HFF-Myc (cell line): Measurements from ENCODE around the gene PGP.

Experiments used
- DNase-seq: peaks from one replicate; pipeline ENCODE4 v3.0.0-alpha.2; 2011; ENCODE audit warnings: low read depth; ENCODE audit errors: extremely low read depth
- H3K4me3 ChIP-seq: replicated peaks from 2 replicates; pipeline ENCODE4 v1.5.1; 2011; ENCODE audit warnings: low read depth, mild to moderate bottlenecking, control low read depth, low read length
- TF ChIP-seq, protein P1 (sequence below): IDR thresholded peaks from 2 replicates; pipeline ENCODE4 v1.5.1; 2012; ENCODE audit warnings: mild to moderate bottlenecking, low read depth, low read length, control low read depth; ENCODE audit errors: missing control alignments

PGP gene

DNA sequence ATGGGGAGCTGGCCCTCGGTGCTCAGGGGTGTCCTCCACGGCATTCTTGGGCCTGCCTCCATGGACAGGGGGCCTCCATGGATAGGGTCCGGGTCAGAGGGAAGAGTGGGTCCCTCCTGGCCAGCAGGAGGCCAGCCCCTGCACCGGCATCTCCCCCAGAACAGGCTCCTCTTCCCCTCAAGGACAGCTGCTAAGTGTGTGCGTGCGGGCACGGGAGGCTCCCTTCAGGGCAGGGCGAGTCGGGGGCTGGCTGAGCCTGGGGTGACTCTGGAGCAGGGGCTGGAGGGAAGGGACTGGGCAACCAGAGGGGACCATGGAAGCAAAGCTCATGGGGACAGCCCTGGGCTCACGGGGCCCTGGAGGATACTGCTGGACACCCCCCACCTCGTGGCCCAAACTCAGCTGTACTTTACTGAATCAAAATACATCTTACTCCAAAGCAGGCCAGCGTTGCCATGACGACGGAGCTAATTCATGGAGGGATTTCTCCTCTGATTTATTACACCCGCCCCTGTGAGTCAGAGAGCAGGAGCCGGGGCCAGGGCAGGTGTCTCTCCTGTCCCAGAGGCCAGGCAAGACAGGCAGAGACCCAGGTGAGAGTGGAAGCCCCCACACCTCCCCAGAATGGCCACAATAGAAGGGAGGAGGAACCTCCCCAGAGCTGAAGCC is 20.3 kb downstream of the PGP start:
- TF ChIP-seq, protein P1, sequence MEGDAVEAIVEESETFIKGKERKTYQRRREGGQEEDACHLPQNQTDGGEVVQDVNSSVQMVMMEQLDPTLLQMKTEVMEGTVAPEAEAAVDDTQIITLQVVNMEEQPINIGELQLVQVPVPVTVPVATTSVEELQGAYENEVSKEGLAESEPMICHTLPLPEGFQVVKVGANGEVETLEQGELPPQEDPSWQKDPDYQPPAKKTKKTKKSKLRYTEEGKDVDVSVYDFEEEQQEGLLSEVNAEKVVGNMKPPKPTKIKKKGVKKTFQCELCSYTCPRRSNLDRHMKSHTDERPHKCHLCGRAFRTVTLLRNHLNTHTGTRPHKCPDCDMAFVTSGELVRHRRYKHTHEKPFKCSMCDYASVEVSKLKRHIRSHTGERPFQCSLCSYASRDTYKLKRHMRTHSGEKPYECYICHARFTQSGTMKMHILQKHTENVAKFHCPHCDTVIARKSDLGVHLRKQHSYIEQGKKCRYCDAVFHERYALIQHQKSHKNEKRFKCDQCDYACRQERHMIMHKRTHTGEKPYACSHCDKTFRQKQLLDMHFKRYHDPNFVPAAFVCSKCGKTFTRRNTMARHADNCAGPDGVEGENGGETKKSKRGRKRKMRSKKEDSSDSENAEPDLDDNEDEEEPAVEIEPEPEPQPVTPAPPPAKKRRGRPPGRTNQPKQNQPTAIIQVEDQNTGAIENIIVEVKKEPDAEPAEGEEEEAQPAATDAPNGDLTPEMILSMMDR, result no peak
- H3K4me3 ChIP-seq, result no peak overlapping the region
- DNase-seq, result peak; percentile 29

DNA sequence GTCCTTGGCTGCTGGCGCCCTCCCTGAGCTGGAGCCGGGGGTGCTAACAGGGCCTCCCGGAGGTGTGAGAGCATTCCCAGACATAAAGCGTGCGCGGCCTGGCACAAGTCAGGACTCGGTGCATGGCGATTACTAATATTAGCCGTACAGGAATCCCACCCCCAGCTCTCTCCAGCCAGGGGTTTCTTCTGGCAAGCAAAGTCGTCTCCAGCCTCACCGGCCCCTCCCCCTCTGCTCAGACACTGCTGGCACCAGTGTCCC is 23.3 kb downstream of the PGP start:
- TF ChIP-seq, protein P1, result no peak
- no peak overlapping the region for H3K4me3 ChIP-seq
- no peak for DNase-seq

DNA sequence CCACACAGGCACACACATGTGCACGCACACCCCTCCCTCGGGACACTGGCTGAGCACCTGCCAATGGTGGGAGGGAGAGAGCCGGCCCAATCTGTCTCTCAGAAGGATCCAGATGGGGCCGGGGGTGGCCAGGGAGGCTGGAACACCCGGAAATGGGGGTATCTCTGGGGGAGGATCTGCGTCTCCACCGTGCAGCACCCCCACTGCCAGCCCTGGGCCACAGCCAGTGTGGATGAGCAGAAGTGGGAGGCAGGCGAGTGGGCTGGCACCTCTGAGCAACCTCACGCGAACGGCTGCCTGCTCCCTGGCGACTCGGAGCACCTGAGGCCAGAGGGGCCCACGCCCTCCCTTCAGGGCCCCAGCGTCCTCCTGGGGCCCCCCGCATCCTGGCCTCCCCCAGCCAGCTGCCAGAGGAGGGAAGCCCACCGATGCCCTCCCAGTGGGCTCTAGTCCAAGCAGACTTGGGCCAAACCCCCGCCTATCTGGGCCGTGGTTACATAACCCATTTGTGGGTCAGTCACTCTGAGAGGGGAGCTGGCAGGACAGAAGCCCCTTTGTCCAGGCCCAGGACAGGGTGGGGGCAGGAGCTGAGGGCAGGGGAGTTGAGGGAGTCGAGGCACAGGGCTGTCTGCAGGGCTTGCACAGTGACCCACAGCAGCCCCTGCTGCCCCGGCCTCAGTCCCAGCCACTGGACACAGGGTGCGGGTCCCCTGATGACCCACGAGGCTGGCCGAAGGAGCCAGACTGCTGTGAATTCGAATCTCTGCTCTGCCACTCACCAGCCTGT is 23.8 kb downstream of the PGP start:
- TF ChIP-seq, protein P1, result no peak
- no peak for DNase-seq
- no peak overlapping the region for H3K4me3 ChIP-seq

DNA sequence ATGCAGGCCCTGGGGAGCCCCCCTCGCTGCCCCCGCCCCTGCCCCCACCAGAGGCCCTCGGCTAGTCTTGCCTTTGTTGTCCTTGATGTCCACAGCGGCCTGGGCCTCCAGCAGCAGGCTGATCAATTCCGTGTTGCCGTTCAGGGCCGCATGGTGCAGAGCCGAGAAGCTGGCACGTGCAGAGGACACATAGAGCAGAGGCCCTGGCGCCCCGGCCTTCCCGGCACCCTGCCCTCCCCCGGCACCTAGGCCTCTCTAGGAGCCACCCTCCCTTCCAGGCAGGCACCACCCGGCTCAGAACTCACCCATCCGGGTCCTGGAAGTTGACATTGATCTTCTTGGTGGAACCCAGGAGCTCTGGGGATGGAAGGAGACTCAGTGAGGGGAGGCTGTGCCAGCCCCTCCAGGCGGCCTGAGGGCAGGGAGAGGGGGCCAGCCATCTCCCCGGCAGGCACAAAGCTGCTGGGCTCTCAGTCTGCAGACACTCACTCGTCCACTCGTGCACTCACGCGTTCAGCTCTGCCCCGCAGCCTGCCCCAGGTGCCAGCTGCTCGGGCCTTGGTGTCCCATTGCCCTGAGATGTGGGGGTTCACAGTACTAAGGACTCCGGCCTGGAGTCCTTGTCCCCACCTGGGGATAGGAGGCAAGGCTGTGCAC is 24.5 kb downstream of the PGP start:
- DNase-seq, result no peak
- no peak overlapping the region for H3K4me3 ChIP-seq
- TF ChIP-seq, protein P1, result no peak

DNA sequence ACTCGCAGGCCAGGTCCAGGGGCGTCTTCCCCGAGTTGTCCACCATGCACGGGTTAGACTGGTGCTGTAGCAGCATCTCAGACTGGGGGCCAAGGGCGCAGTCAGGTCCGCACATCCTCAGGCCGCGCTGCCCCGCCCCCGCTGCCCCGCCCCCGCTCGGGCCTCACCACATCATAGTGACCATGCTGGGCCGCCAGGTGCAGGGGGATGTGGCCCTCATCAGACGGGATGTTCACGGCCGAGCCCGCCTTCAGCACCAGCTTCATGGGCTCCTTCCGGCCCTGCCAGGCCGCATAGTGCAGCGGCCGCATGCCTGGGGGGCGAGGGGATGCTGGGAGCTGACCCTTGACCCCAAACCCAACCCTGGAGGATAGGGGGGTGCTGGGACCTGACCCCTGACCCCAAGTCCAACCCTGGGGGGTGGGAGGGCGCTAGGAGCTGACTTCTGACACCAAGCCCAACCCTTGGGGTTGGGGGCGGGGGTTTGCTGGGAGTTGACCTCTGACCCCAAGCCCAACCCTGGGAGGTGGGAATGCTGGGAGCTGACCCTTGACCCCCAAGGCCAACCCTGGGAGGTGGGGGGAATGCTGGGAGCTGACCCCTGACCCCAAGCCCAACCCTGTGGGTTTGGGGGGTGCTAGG is 25.3 kb downstream of the PGP start:
- no peak overlapping the region for H3K4me3 ChIP-seq
- TF ChIP-seq, protein P1, result no peak
- DNase-seq, result no peak

DNA sequence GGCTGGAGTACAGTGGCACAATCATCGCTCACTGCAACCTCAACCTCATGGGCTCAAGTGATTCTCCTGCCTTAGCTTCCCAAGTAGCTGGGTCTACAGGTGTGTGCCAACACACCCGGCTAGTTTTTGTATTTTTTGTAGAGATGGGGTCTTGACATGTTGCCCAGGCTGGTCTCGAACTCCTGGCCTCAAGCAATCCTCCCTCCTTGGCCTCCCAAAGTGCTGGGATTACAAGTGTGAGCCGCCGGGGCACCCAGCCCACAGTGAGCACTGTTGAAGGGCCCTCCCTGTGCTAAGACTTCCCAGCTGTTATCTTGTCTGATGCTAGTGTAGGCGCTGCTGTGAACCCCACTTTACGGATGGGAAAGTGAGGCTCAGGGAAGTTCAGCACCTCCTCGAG is 26.2 kb downstream of the PGP start:
- TF ChIP-seq, protein P1, result no peak
- no peak for DNase-seq

More for the DNA sequence above, 26.2 kb downstream of the PGP start:
- H3K4me3 ChIP-seq, result no peak overlapping the region
